NCI-H2171 (cell line): ENCODE results near the gene CDHR3.
A peak's percentile ranks its signal among the peaks of the same experiment; 100 is the strongest.
"Not testable (repeated sequence)": the region's sequence is repeated elsewhere in the genome, so short reads cannot be mapped to it uniquely, and the experiment has no call there.

Source experiments
- DNase-seq: peaks from one replicate; lab custom pipeline; 2025; lab: John Stamatoyannopoulos, UW

The CDHR3 gene

GRCh38 chr7:105963038-105963667 lies at the start of gene CDHR3:
Gene CDHR3, plus strand, starts transcription at chr7:105963264. Its CDS starts 55 bp downstream, at chr7:105963319.
- DNase-seq: no peak

GRCh38 chr7:105913947-105914346 lies 49.1 kb upstream of the CDHR3 start:
- DNase-seq: no peak

DNA sequence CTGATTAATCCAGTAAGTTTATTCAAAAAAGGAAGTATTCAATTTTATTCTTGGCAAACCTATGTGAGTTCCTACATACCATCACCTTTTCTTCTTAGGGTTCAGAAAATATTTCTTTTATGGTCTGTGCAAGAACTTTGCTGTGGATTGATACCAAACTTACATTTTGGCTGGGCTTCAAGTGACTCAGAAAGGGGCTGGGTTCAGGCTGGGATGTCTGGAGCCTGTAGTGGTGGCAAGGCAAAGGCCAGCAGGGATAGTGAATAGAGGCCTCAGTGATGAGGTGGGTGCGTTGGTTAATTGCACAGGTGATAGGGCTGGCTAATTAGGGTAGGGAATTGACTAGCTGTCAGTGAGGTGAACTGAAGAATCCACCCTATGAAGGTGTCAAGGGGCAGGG lies 46.5 kb upstream of the CDHR3 start:
- no peak for DNase-seq

- no peak for DNase-seq
Measured at GRCh38 chr7:105917659-105918058, 45.4 kb upstream of the CDHR3 start.

DNA sequence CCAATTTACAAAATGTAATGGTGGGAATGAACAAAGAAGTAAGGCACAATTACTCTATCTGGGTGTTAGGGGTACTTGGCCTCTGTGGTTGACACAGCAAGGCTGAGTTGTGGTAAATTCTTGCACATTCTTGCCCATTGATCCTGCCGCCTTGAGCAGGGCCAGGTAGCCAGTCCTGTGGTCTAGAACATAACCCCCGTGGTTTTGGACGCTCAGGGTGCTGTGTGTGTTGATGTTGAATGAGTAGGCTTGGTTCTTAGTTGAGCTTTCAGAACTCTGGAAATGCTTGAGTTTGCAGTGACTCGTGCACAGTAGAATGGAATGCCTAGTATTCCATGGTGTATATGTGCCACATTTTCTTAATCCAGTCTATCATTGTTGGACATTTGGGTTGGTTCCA lies 42.3 kb upstream of the CDHR3 start:
- no peak for DNase-seq

- no peak for DNase-seq
Measured at GRCh38 chr7:105924945-105925344, 38.1 kb upstream of the CDHR3 start.

- DNase-seq: no peak
Measured at GRCh38 chr7:105926131-105926530, 36.9 kb upstream of the CDHR3 start.

- DNase-seq: no peak
Measured at GRCh38 chr7:105931179-105931578, 31.9 kb upstream of the CDHR3 start.

- DNase-seq: peak; percentile 31
Measured at GRCh38 chr7:105932835-105933477, 30.1 kb upstream of the CDHR3 start.

DNA sequence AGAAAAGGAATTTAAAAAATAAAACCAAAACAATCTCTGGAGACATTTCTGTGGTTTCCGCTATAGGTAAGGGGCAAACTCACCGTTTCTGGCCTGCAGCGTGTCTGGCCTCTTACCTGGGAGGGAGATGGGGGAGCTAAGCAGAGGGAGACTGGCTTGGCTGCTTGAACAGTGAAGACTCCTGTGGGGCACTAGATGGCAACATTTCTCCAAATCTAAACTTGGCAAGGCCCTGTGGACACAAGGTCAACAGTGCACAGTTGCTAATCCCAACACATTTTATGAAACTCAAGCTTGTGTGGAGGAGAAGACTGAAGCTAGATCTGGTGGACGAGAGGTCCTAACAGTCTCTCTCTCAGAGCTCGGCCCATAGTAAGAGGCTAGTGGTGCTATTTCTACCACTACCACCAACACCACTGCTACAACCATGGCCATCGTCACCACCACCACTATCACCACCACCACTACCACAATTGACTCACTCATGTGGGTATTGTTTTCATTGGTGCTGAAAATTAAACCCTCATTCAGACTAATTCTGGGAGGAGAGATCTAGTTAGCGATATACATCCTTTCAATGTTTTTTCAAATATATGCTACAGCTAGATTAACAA lies 28.4 kb upstream of the CDHR3 start:
- no peak for DNase-seq

GRCh38 chr7:105935250-105935649 lies 27.8 kb upstream of the CDHR3 start:
- no peak for DNase-seq

GRCh38 chr7:105937411-105937810 lies 25.7 kb upstream of the CDHR3 start:
- no peak for DNase-seq

GRCh38 chr7:105940109-105940508 lies 23.0 kb upstream of the CDHR3 start:
- no peak for DNase-seq

DNA sequence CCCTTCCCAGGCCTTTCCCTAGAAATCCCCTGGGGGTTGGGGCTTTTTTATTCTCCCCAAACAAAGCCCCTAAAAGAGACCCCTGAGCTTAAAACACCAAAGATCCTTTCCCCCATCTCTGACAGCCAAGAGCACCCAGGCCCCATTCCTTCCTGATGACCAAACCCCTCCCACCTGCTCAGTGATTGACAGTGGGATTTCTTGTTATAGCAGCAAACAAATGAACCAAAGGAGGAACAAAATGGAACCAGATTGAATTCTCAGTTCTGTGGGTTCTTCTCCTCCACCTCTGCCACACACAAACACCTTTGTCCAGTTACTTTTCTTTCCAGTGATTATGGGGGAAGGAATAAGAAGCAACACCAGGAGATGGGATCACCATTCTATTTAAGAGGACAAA lies 21.5 kb upstream of the CDHR3 start:
- no peak for DNase-seq

DNA sequence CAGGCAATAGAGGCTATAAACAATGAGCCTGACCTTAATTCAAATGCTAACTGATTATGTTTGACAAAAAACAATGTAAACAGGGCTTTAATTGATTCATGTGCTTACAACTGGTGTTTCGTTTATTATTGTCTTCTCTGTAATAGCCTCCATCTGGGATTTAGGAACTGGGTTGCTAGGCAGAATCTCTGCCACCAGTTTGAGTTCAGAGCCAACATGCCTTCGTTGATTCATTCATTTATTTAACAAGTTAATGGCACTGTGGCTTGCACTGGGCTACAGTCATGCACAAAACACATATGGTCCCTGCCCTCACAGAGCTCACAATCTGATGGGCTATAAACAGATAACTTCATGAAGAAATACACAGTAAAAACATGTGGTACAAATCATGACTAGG lies 19.6 kb upstream of the CDHR3 start:
- no peak for DNase-seq

DNA sequence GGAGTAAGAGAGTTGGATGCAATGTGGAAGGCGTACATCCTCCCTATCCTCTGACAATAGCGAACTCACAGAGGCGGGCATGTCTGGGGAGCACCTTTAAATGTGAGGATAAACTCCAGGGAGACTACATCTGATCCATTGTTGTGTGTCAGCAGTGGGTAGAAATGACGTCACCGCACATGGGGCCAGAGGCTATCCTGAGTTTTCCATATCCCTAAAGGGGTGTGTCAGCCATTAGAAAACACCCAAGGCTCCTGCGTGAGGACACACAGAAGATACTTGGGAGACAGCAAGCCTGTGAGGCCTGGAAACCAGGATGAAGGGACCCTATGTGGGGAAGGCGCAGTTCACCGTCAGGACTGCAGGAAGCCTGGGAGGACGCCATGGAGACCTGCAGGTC lies 17.2 kb upstream of the CDHR3 start:
- no peak for DNase-seq

DNA sequence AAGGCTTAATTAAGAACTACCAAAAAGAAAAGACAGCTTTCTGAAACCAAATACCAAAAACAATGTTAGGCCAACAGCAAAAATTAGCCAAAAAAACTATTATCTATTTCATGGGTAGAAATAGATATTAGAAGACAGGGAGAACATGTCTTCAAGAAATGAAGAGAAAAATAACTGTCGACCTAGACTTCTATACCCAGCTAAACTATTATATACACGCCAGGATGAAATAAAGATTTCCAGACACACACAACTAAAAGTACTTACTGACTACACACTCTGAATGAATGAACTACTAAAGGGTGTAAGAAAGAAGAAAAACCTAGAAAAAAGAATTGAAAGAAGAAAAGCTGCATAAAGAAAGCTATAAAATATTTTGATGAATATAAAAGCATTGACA lies 11.5 kb upstream of the CDHR3 start:
- no peak for DNase-seq

DNA sequence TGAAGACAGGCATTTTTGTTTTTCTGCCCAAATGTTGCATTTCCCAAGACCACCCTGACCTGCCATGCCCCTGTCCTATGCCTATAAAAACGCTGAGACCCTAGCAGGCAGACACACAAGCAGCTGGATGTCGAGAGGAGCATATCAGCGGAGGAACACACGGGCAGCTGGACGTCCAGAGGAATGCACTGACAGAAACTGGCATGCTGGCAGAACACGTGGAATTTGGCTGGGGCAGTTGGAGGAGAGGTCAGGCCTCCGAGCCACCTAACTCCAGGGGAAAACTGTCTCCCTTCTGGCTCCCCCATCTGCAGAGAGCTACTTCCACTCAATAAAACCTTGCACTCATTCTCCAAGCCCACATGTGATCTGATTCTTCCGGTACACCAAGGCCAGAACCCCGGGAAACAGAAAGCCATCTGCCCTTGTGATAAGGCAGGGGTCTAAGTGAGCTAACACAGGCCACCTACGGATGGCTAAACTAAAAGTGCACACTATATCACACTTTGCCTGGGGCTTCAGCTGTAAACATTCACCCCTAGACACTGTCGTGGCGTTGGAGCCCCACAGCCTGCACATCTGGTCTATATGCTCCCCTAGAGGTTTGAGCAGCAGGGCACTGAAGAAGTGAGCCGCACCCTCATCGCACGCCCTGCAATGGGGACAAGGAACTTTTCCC lies 10.0 kb upstream of the CDHR3 start:
- DNase-seq: no peak

DNA sequence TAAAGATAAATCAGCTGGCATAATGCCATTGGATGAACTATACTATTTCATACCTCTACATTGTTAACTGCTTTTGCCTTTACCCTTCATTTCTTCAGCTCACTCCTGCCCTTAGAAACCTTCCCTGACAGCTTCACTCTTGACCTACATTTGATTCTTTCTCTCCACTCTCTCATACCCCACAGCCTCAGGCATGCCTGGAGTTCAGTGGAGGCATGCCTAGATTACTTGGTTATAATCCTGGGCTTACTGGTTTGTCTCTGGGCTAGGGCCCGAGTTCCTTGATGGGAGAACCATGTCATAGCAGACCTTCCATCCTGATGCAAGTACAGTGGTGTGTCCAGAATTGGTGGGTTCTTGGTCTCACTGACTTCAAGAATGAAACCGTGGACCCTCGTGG lies 8.4 kb upstream of the CDHR3 start:
- DNase-seq: no peak

DNA sequence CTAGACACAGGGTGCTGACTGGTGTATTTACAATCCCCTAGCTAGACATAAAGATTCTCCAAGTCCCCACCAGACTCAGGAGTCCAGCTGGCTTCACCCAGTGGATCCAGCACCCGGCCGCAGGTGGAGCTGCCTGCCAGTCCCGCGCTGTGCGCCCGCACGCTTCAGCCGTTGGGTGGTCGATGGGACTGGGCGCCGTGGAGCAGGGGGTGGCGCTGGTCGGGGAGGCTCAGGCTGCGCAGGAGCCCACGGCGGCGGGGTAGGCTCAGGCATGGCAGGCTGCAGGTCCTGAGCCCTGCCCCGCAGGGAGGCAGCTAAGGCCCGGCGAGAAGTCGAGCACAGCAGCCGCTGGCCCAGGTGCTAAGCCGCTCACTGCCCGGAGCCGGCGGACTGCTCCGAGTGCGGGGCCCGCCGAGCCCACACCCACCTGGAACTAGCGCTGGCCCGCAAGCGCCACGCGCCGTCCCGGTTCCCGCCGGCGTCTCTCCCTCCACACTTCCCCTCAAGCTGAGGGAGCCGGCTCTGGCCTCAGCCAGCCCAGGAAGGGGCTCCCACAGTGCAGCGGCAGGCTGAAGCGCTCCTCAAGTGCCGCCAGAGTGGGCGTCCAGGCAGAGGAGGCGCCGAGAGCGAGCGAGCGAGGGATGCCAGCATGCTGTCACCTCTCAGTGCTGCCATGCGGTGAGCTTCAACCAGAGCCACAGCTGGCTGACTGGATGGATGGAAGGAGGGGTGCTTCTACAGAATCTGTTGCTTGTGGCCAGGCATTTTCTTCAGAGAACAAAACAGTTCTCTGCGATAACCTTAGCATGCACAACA lies 7.2 kb upstream of the CDHR3 start:
- DNase-seq: not testable (repeated sequence)

DNA sequence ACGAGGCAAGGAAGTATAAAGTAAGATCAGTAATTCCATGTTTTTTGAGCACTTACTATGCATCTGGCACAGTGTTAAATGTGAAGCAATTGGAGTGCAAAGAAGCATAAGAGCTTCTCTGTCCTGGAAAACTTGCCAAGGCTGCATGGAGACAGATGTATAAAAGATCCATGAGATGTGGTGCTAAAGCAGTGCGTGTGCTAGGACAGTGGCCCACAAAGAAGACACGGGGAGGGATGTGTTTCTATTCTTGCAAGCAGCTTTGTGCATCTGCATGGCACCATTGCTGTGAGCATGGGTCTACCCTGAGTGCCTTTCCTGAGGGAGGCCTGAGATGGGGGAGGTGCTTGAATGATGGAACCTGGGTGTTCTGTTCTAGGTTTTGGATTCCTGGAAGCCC lies 5.1 kb upstream of the CDHR3 start:
- DNase-seq: no peak

- DNase-seq: no peak
Measured at GRCh38 chr7:105962353-105962752, 711 bp upstream of the CDHR3 start.
